H1 (cell line): ENCODE results near the gene ITIH1. TPM values are rescaled to one million over a fixed set of nuclear protein-coding genes. Genes with fewer than 3 reads are reported as not detected.

ENCODE experiments used
- CTCF ChIA-PET: fragments of 300-600 bp; sonication (Branson Sonifier 250); formaldehyde crosslinking; loops from one replicate; lab custom pipeline; 2021; ENCODE audit not compliant: partially characterized antibody; lab: Charles Lee
- POLR2A ChIA-PET: fragments of 300-600 bp; sonication (Branson Sonifier 250); formaldehyde crosslinking; loops from one replicate; lab custom pipeline; 2021; ENCODE audit warnings: inconsistent platforms; ENCODE audit not compliant: partially characterized antibody; lab: Charles Lee
- DNase-seq, 2 experiments: peaks; one replicate each; pipeline versions ENCODE4 v3.0.0 to v3.0.0-alpha.2; 2010 to 2022; ENCODE audit warnings: low spot score in 2 of 2, low read depth in 1 of 2, mixed read lengths in 1 of 2
- FAIRE-seq: peaks from 2 replicates; lab custom pipeline; 2011; peaks lifted over from hg19 to GRCh38; lab: Jason Lieb, UNC
- H2AFZ ChIP-seq: 2 replicates; pipeline ENCODE4 v1.8.1; 2012; ENCODE audit warnings: low read length, inconsistent platforms
- H2AK5ac ChIP-seq: 2 replicates; pipeline ENCODE4 v1.6.1; 2013; ENCODE audit warnings: low read depth, low read length
- H2BK120ac ChIP-seq: replicated peaks from 2 replicates; pipeline ENCODE3; 2013; ENCODE audit warnings: low read depth, low read length, inconsistent platforms
- H2BK12ac ChIP-seq: 2 replicates; pipeline ENCODE4 v1.6.1; 2013; ENCODE audit warnings: low read depth, low read length
- H2BK15ac ChIP-seq: 2 replicates; pipeline ENCODE4 v1.6.1; 2013; ENCODE audit warnings: low read length
- H2BK20ac ChIP-seq: 2 replicates; pipeline ENCODE4 v1.6.1; 2013; ENCODE audit warnings: low read length
- H2BK5ac ChIP-seq: 2 replicates; pipeline ENCODE4 v1.6.1; 2013; ENCODE audit warnings: low read depth, low read length
- H3K14ac ChIP-seq: 2 replicates; pipeline ENCODE4 v1.6.1; 2013; ENCODE audit warnings: inconsistent platforms; ENCODE audit not compliant: insufficient read length
- H3K18ac ChIP-seq: 2 replicates; pipeline ENCODE4 v1.6.1; 2013; ENCODE audit warnings: low read length; ENCODE audit errors: extremely low read depth
- H3K23ac ChIP-seq: 2 replicates; pipeline ENCODE4 v1.6.1; 2013; ENCODE audit warnings: inconsistent platforms; ENCODE audit not compliant: insufficient read length
- H3K23me2 ChIP-seq: 2 replicates; pipeline ENCODE4 v1.6.1; 2013; ENCODE audit warnings: low read depth, low read length
- H3K27ac ChIP-seq: 2 replicates; pipeline ENCODE4 v1.6.1; 2011; ENCODE audit warnings: low read depth, low read length, inconsistent platforms
- H3K27me3 ChIP-seq, 4 experiments: replicated peaks in 1 of 4; 1 replicate in 1 of 4; 2 replicates in 3 of 4; pipeline versions ENCODE4 v1.6.1 to v1.8.1; 2011 to 2013; ENCODE audit warnings: low read length in 3 of 4, mild to moderate bottlenecking in 3 of 4, inconsistent platforms in 2 of 4, mixed read lengths in 2 of 4, moderate library complexity in 1 of 4; ENCODE audit not compliant: control insufficient read depth in 3 of 4, insufficient read depth in 3 of 4; ENCODE audit errors: extremely low read depth in 1 of 4
- H3K36me3 ChIP-seq, 4 experiments: 2 replicates each; pipeline versions ENCODE4 v1.6.1 to v1.8.1; 2011 to 2013; ENCODE audit warnings: mild to moderate bottlenecking in 4 of 4, low read length in 3 of 4, moderate library complexity in 2 of 4, control low read depth in 1 of 4, inconsistent platforms in 1 of 4; ENCODE audit not compliant: insufficient read depth in 4 of 4, control insufficient read depth in 2 of 4
- H3K4ac ChIP-seq: replicated peaks from 2 replicates; pipeline ENCODE3; 2013; ENCODE audit warnings: low read length, low read depth, mixed read lengths, inconsistent platforms; ENCODE audit not compliant: insufficient read length
- H3K4me1 ChIP-seq, 4 experiments: replicated peaks in 1 of 4; 1 replicate in 1 of 4; 2 replicates in 3 of 4; pipeline versions ENCODE4 v1.6.1 to v1.8.1; 2011 to 2013; ENCODE audit warnings: low read length in 3 of 4, inconsistent platforms in 2 of 4, mixed read lengths in 1 of 4; ENCODE audit not compliant: insufficient read depth in 4 of 4, control insufficient read depth in 3 of 4
- H3K4me2 ChIP-seq, 2 experiments: 2 replicates each; pipeline versions ENCODE4 v1.6.1 to v1.8.1; 2011 to 2013; ENCODE audit warnings: low read depth in 2 of 2, low read length in 2 of 2, control low read depth in 1 of 2, inconsistent platforms in 1 of 2, mild to moderate bottlenecking in 1 of 2; ENCODE audit not compliant: insufficient read depth in 1 of 2
- H3K4me3 ChIP-seq, 4 experiments: fragments of 200-600, 300-600 bp in 1 of 4; sonication (generic), shearing (Covaris generic), sonication (Bioruptor Twin) in 1 of 4; 2 replicates each; pipeline versions ENCODE4 v1.5.1 to v1.8.1; 2011 to 2016; ENCODE audit warnings: low read length in 4 of 4, low read depth in 3 of 4, control low read depth in 2 of 4, inconsistent platforms in 2 of 4, mild to moderate bottlenecking in 2 of 4, mixed read lengths in 1 of 4, moderate library complexity in 1 of 4; ENCODE audit not compliant: insufficient read depth in 2 of 4; ENCODE audit errors: extremely low read depth in 1 of 4
- H3K56ac ChIP-seq: replicated peaks from 2 replicates; pipeline ENCODE3; 2013; ENCODE audit warnings: low read depth, mild to moderate bottlenecking, mixed read lengths, low read length, inconsistent platforms; ENCODE audit not compliant: insufficient read length
- H3K79me1 ChIP-seq: 2 replicates; pipeline ENCODE4 v1.6.1; 2013; ENCODE audit warnings: low read depth, low read length, control low read depth
- H3K79me2 ChIP-seq, 2 experiments: 2 replicates each; pipeline versions ENCODE4 v1.6.1 to v1.8.1; 2012 to 2013; ENCODE audit warnings: low read length in 2 of 2, mild to moderate bottlenecking in 2 of 2, inconsistent platforms in 1 of 2; ENCODE audit not compliant: insufficient read depth in 2 of 2, control insufficient read depth in 1 of 2
- H3K9ac ChIP-seq, 4 experiments: replicated peaks in 1 of 4; 1 replicate in 1 of 4; 2 replicates in 3 of 4; pipeline versions ENCODE4 v1.6.1 to v1.8.1; 2011 to 2013; ENCODE audit warnings: low read depth in 3 of 4, low read length in 3 of 4, control low read depth in 2 of 4, mild to moderate bottlenecking in 2 of 4, moderate library complexity in 2 of 4, inconsistent platforms in 1 of 4; ENCODE audit errors: extremely low read depth in 1 of 4
- H3K9me3 ChIP-seq, 2 experiments: 2 replicates each; pipeline versions ENCODE4 v1.6.1 to v1.8.1; 2012 to 2013; ENCODE audit warnings: mild to moderate bottlenecking in 2 of 2, moderate library complexity in 2 of 2, control low read depth in 1 of 2, inconsistent platforms in 1 of 2, low read depth in 1 of 2, low read length in 1 of 2, mixed read lengths in 1 of 2; ENCODE audit not compliant: insufficient read depth in 2 of 2
- H4K20me1 ChIP-seq, 2 experiments: replicated peaks in 1 of 2; 2 replicates each; pipeline versions ENCODE3 to v1.8.1; 2011 to 2013; ENCODE audit warnings: inconsistent platforms in 2 of 2, low read length in 2 of 2, mild to moderate bottlenecking in 1 of 2; ENCODE audit not compliant: insufficient read depth in 2 of 2, control insufficient read depth in 1 of 2
- H4K5ac ChIP-seq: 2 replicates; pipeline ENCODE4 v1.6.1; 2013; ENCODE audit warnings: low read length, low read depth, mixed read lengths, inconsistent platforms; ENCODE audit not compliant: insufficient read length
- H4K8ac ChIP-seq: 2 replicates; pipeline ENCODE4 v1.8.0; 2013; ENCODE audit warnings: mild to moderate bottlenecking, moderate library complexity, low read length, inconsistent platforms; ENCODE audit not compliant: insufficient read depth; ENCODE audit errors: extremely low read depth
- H4K91ac ChIP-seq: replicated peaks from 2 replicates; pipeline ENCODE3; 2013; ENCODE audit warnings: low read length, mixed read lengths, inconsistent platforms; ENCODE audit not compliant: insufficient read length
- CTCF ChIP-seq, 3 experiments: IDR thresholded peaks; 1 replicate in 2 of 3; 2 replicates in 1 of 3; pipeline versions ENCODE4 v1.5.1 to v1.6.1; 2011; ENCODE audit warnings: low read length in 3 of 3, mild to moderate bottlenecking in 3 of 3, inconsistent platforms in 2 of 3, low read depth in 1 of 3, moderate library complexity in 1 of 3; ENCODE audit not compliant: insufficient read depth in 1 of 3; ENCODE audit errors: control extremely low read depth in 1 of 3
- WGBS, 2 experiments: shearing (Covaris generic) in 1 of 2; methylation state at CpG; one replicate each; pipeline versions ENCODE4 v1.1.6 to v1.1.7; 2013 to 2015; ENCODE audit warnings: low lambda C conversion rate in 2 of 2, mixed read lengths in 2 of 2, inconsistent platforms in 1 of 2, low coverage in 1 of 2, missing lambda C conversion rate in 1 of 2; ENCODE audit not compliant: insufficient replicate concordance in 2 of 2, insufficient coverage in 1 of 2, insufficient read length in 1 of 2; ENCODE audit errors: extremely low coverage in 1 of 2, missing lambda C conversion rate in 1 of 2; 5-methylcytosine and 5-hydroxymethylcytosine counted together
- polyA plus RNA-seq, 7 experiments: library from polyadenylated mRNA; depleted of rRNA in 3 of 7; stranded (reverse) in 5 of 7; unstranded in 2 of 7; fragments of >200 nt in 5 of 7; fragments of 200-250 nt in 2 of 7; gene quantifications; 1 replicate in 5 of 7; 2 replicates in 1 of 7; 4 replicates in 1 of 7; pipeline versions ENCODE4 v1.2.1 to v1.2.3, GENCODE V29; 2011 to 2013; ENCODE audit warnings: missing spikeins in 2 of 7, mixed read lengths in 2 of 7
- total RNA-seq: library from RNA; stranded (reverse); fragmentation: NEBNext Ultra II Directional; extraction: Animal tissue kit (Norgen Biotek cat#: 25700); gene quantifications from 2 replicates; pipeline ENCODE4 v1.2.1, GENCODE V29; 2021
- TF ChIP-seq, protein P1 (sequence below): IDR thresholded peaks from 2 replicates; pipeline ENCODE4 v1.6.1; 2012; ENCODE audit warnings: inconsistent platforms

ITIH1 gene
- total and polyA plus RNA-seq, 2 of the 8 experiments (the other 6 are each of a cell fraction or from before 2014, with no cell fraction given) = not detected

GRCh38 chr3:52787672-52788625 is 10.6 kb downstream of the ITIH1 start:
- Histone ChIP-seq H3K4me2 (no peak overlapping the region), H3K36me3 (no peaks in the 10 kb centered on the region), H3K23ac (no peak overlapping the region), H2BK20ac (no peak overlapping the region), H3K23me2 (no peaks in the 10 kb centered on the region), H3K79me1 (no peaks in the 10 kb centered on the region), H3K27me3 (no peaks in the 10 kb centered on the region), H3K9ac (no peak overlapping the region), H2BK120ac (no peak overlapping the region), H3K4me1 (no peaks in the 10 kb centered on the region), H3K27ac (no peak overlapping the region), H3K4ac (no peak overlapping the region), H2AFZ (no peak overlapping the region), H3K9me3 (no peaks in the 10 kb centered on the region), H3K18ac (no peak overlapping the region), H3K79me2 (no peaks in the 10 kb centered on the region), H2BK5ac (no peak overlapping the region), H4K5ac (no peak overlapping the region), H2AK5ac (no peak overlapping the region), H4K8ac (no peak overlapping the region), H3K4me3 (no peak overlapping the region), H2BK15ac (no peak overlapping the region), H3K56ac (no peak overlapping the region), H4K20me1 (peaks cover 0 to 3% of the 10 kb centered on the region in 2 experiments), H3K14ac (no peak overlapping the region), H4K91ac (no peak overlapping the region), H2BK12ac (no peak overlapping the region; the same call in 1 of the 2 replicates)
- DNase-seq (no peak), FAIRE-seq (no peak)
- WGBS, 2 experiments = 87% methylated on average over 13 of the region's 17 CpGs; no CpG with 5 or more reads in 1 of the 2 experiments
- TF ChIP-seq, protein P1, sequence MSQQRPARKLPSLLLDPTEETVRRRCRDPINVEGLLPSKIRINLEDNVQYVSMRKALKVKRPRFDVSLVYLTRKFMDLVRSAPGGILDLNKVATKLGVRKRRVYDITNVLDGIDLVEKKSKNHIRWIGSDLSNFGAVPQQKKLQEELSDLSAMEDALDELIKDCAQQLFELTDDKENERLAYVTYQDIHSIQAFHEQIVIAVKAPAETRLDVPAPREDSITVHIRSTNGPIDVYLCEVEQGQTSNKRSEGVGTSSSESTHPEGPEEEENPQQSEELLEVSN = no peak
- TF ChIP-seq CTCF (IDR thresholded peaks at IDR 0.05; ENCODE audit: control extremely low read depth in 1 of 3, insufficient read depth in 1 of 3, low read depth in 1 of 3, low read length in 3 of 3) = peak in 1 of 3 experiments; percentile 25; a peak in 1 of 4 replicates
- ChIA-PET POLR2A (interaction anchor here (1.1 to 1.5 kb wide), 2 partner anchors 10 to 11 kb away, joined by 4 read pairs; no protein-coding TSS in a partner anchor), CTCF (interaction anchor here (0.8 to 3.2 kb wide), 9 partner anchors 9 to 127 kb away, joined by 3 to 26 read pairs (median 3); no protein-coding TSS in a partner anchor)
